HS-5 (cell line): ENCODE data around the gene SLC35B1.
"Not testable (repeated sequence)": the region's sequence is repeated elsewhere in the genome, so short reads cannot be mapped to it uniquely, and the experiment has no call there.

Experiments
- DNase-seq: peaks from one replicate; pipeline ENCODE4 v3.0.0-alpha.2; 2012; ENCODE audit warnings: low read depth

SLC35B1 gene

DNA sequence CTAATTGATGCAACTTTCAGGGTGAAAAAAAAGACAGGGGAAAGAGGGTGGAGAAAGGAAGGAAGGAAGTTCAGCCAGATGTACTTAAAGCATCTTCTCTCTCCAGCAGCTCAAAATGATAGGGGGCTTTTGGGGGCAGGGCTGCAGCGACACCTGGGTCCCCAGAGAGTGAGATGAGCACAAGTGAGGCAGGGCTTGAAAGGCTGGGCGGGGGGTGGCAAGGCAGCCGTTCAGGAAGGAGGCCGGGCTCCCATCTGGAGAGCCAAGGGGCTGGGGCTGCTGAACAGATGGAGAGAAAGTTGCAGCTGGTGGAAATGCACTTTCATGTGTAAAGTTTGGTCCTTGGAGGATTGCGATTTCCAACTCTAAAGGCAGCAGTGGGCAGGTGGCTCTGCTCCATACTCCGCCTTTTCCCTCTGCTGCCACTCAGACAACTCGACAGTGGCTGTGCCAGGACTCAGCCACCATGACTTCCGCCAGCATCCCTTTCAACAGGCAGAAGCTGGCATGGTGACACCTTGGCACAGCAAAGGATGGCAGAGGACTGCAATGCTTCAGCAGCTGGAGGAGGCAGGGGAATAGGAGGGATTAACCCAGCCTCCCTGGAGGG is 7.7 kb downstream of the SLC35B1 start:
- DNase-seq = no peak

DNA sequence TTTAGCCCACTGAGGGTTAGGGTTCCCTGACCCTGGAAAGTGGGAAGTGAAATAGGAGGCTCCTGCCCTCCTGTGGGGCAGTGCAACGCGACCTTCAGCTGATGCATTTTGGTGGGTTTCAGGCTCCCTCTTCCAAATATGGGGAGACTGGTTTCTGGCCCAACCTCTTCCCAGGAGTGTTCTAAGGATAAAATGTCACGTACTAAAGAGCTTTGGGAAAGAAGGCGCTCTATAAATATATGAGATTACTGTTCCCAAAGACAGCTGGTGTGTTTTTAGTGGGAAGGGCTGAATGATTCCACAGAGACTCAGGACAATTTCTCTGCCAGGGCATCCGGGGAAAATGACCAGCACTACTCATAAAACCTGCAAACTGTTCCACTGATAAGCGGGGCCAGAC is 9.8 kb downstream of the SLC35B1 start:
- no peak for DNase-seq

DNA sequence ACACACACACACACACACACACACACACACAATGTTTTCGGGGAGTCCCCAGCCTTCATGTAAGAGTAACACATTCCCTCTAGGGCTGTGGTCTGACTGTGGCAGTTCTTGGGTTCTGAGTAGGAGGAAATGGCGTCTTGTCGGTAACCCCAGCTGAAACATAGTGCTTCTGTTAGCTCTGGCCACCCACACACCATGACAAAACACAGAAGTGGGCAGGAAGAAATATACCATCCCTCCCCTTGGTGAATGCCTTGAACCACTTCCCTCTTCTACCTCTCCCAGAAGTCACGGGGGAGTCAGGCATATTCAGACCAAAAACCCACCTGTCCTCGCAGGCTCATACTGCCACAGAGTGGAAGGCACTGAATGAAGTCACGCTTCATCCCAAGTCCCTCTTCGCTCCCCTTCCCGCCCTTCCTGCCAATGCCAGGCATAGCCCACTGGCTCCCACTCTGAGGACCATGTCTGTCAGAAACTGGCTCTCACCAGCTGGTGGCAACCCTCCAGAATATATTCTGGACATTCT is 11.5 kb downstream of the SLC35B1 start:
- no peak for DNase-seq

DNA sequence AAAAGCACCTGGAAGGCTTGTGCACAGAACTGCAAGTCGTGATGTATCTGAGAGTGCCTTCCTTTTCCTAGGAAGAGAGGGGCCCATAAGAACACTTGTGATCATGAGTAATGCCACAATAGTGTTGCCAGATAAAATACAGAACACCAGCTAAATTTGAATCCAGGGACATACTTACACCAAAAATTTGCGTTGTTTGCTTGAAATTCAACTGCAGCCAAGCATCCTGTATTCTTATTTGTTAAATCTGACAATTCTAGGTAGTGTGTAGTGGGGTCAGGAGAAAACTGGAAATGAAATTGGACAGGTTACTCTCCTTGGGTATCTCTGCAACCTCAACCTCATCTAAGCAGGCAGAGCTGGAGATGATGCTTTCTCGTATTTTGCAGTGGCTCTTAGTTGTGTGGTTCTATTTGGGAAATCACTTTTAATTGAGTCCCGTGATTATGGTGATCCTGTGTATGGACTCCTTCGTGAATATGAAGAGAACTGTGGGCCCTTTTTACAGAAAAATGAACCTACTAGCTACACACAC is 12.0 kb downstream of the SLC35B1 start:
- no peak for DNase-seq

DNA sequence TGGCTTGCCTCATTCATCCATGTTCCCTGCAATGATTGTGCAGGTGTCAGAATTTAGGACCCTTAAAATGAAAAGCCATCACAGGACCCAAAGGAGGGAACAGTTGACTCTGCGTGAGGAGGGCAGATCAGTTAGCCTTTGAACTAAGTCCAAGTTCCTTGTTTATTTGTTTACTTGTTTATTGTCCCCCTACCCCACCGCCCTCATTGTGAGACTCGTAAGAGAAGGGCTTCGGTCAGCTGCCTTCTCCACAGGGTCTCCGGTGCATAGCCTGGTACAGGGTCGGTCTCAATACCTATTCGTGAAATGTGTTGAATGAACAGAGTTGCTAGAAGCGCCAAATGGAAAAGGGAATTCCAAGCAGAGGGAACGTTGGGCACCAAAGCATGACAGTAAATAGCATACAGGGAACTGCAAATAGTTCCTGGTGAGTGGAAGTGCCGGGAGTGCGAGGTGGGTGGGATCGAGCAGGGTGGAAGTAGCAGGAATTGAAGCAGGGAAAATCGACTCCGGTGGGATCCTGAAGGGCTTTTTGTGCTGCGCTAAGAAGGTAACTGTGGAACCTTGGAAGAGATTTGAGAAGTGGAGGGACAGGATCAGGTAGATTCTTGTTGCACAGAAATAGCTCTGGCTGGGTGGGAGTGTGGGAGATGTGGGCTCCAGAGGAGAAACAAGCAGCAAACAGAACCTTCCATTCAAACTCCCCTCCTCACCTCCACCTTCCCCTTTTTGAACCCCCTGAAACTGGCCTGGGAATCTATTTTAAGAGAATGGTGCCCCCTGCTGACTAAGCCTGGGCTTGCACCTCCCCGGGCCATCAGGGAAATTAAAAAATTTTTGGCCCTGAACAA is 12.7 kb downstream of the SLC35B1 start:
- DNase-seq = no peak

DNA sequence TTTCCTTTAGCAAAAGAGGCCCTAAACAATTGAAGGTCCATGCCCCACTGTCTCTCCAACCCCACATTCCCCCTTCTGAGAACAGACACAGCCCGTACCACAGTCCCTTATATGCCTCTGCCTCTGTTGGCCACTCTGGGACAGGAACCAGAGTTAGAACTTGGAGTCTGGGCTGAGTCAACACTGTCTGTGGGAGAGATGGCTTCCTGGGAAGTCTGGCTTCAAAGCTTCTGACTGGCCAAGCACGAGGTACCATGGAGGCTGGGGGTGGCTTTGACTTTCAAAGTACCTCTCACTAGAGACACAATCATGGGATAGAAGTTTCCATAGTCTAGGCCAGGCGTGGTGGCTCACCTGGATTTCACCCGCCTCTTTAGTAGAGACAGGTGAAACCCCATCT is 15.0 kb downstream of the SLC35B1 start:
- DNase-seq = no peak

DNA sequence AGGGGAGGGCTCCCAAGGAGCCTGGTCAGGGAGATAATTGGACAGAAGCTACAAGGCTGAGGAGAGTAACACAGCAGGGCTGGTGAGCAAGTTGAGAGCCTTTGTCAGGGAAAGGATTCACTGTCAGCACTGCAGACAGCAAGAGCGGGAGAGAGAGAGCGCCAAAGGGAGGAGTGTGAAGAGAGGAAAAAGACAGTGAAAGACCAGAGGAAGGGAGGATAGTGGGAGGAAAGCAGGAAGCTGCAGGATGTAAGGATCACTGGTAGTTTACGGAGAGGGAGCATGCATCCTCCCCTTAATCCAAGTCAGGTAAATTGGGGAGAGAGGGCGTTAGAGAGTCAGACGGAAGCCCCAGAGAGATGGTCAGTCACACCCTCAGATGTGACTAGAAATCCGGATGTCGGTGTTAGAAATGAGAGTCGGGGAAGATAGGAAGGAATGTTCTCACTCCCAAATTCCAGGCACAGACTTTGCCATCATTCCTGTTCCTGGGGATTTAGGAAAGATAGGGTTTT is 16.0 kb downstream of the SLC35B1 start:
- DNase-seq = no peak

DNA sequence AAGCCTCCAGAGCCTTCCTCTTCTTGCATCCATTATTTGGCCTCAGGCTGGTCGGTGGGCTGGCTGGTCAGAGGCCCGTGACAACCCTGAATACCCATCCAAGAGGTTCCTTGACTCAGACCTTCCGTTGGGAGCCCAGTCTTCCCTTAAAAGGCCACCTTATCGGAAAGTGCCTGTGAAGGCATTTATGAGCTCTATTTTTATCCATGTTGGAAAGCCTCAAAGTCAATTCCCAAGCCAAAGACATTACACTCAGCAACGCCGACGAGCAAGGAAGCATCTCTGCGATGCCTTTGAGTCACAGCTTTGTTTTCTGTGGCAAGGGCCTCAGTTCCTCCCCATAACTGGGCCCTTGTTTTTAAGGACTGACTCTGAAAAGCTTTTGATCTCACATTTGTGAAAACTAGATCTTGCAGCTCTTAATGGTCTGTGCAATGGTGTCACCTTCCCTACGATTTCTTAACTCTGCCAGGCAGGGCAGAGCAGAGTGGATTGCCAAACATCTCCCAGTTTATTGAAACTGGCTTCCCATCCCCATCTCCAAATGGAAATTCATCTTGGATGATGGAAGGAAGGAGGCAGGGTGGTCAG is 16.6 kb downstream of the SLC35B1 start:
- no peak for DNase-seq

DNA sequence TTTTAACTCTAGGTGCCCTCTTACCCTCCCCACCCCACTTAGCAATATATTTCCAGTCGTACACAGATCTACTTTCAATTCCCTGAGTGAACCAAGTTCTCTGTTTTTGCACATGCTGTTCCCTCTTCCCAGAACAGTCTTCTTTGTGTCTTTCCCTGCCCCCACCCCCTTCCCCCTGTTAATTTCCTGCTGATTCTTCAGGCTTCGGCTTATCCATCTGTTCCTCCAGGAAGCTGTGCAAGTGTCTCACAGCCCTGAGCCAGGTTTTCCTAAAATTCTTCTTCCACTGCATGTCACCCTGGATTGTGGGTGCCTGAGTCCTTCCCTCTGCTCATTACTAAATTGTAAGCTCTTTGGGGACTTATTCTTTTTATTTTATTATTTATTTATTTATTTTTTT is 17.5 kb downstream of the SLC35B1 start:
- no peak for DNase-seq

DNA sequence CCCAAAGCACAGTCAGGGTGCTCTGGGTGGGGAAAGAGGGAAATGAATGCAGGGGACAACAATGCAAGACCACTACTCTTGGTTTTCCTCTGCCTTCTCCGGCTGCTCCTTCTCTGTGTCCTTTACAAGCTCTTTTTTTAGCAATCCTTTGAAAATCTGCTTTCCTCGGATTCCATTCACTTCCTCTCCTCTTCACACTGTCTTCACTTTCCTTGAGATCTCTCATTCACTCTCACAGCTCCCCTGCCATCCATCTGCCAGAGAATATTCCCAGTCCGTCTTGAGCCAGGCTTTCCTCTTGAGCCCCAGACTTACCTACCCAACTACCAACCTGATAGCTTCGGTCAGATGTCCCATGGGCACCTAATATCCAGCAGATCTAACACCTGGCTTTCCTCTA is 18.9 kb downstream of the SLC35B1 start:
- no peak for DNase-seq

DNA sequence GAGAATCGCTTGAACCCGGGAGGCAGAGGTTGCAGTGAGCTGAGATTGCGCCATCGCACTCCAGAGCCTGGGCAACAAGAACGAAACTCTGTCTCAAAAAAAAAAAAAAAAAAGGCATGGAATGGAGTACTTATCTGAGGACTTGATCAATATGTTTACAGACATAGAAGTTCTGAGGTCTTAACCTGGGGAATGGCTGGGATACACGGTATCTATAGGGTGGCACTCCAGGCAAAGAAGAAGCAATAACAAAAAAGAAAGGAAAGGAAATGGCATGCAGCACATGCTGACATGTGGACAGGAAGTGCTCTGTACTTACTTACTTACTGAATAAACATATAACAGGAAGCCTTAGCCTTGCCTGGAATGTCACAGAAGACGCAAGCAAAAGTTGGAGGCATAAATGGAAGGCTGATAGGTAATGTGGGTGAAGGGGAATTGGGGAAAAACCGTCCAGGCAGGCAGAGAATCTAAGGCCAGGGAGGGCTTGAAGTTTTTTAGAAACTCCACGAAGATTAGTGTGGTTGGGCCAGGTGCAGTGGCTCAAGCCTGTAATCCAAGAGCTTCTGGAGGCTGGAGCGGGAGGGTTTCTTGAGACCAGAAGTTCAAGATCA is 19.8 kb downstream of the SLC35B1 start:
- no peak for DNase-seq

DNA sequence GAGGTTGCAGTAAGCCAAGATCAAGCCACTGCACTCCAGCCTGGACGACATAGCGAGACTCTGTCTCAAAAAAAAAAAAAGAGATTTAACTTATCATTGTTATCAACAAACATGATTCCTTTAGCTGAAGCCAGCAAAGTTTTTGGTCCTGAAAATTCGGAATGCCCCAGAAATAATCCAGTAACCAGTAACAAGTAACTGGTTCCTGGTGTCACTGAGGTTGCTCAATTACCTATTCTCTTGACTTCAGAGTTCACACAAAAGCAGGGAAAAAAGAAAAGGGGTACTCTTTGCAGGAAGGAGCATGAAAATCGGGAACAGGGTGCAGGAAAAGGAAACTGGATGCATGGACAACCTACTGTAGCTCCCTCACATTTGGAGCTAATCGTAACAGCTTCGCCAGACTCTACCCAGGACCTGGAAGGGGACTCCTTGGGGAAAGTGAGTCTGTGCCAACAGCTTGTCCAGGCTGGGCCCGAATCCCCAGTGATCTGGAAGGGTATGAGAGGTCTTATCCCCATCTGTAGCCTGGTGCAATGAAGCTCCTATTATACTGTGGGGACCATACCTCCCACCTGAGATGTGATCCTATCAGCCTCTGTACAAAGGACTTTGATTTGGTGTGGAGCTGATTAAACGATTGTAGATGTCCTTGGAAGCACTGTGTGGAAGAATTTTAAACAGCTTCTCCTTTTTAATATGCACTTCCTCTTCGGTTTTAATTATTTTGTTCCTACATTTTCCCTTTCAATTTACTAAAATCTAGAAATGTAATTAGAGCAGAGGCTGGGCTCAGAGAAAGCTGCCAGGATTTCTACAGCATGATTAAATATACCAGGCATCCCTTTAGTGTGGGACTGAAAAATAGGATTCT is 26.4 kb downstream of the SLC35B1 start:
- DNase-seq = no peak

DNA sequence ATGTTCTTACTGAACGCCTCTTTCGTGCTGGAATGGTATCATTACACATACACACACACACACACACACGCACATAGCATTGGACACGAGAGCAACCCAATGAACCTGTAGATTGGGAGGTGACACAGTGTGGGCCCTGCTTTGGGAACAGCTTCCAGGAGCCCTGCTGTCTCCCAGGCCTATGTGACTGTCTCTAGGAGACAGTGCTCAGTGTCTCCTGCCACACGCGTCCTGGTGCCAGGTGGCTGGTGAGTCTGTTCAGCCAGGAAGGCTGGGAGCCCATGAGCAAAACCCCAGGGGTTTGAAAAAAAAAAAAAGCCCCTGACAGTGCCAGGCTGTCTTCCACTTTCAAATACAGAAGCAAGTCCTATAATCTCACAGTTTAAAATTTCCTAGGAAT is 27.4 kb downstream of the SLC35B1 start:
- no peak for DNase-seq

DNA sequence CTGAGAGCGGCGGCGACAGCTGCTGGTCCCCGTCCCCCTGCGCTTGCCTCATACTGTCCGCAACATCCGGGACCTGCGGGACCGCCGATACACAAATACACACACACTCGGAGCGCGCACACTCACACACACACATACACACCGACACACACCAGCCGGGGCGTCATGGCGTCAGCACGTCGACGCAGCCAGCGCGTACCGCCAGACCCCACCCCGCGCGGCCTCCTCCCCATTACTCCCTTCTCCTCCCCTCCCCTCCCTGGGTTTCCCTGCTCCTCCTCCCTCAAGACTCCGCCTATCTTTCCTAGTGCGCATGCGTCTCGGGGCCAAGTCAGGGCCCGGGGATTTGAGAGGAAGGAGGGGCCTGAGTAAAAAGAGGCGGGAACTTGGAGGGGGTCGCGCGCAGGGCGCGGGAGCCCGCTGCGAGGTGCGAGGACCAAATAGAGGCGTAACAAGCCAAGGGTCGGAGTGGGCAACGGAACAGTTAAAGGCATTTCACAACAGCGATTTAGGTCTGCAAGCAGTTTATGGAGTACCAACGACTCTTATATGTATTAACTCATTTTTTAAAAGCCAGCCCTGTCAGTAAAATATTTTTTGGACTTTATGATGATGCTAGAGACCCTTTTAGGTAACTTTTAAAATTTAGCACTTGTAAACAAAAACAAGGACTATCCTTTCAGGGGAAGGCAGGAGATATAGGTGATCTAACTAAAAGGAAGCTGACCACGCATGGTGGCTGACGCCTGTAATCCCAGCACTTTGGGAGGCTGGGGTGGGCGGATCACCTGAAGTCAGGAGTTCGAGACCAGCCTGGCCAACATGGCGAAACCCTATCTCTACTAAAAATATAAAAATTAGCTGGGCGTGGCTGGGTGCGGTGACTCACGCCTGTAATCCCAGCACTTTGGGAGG is 29.6 kb downstream of the SLC35B1 start, which contains the start of gene SPOP:
Gene SPOP (minus strand): TSS at position 165 of the 915 bp plus-strand sequence. CDS start 55,287 bp downstream, outside the sequence.
- peak; percentile 94 for DNase-seq

DNA sequence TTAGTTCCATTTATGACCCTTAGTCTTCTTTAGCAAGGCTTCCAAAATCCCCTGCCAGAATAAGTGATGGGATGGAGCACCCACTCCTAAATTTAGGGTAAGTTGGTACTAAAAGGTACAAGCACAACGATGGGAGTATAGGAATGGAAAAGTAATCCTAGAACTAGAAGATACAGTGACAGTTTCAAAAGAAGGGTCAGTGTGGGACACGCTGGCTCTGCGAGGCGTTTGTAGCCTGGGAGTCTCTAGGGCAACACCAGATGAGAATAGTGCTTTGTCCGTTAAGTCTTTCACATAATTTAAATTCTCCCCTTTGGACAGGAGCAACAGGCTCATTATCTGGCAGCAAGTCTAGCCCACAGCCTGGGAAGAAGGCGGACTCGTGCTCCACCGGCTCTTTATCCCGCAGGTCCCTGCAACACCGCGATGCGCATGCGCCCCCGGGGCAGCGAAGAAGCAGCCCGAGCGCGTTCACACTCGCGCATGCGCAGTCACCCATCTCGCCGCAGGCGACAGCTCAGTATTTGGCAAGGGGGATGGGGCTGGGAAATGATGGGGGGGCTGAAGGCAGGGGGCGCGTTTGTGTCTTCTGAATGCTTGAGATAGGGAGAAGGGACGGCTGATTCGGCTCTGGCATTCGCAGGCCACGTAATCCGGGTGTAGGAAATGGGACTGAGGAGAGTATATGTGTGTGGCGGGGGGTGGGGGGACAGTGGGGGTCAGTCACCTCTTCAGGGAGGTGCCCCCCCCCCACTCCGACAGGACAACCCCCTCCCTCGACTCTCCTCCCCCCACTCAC is 30.4 kb downstream of the SLC35B1 start:
- peak; percentile 73 for DNase-seq

DNA sequence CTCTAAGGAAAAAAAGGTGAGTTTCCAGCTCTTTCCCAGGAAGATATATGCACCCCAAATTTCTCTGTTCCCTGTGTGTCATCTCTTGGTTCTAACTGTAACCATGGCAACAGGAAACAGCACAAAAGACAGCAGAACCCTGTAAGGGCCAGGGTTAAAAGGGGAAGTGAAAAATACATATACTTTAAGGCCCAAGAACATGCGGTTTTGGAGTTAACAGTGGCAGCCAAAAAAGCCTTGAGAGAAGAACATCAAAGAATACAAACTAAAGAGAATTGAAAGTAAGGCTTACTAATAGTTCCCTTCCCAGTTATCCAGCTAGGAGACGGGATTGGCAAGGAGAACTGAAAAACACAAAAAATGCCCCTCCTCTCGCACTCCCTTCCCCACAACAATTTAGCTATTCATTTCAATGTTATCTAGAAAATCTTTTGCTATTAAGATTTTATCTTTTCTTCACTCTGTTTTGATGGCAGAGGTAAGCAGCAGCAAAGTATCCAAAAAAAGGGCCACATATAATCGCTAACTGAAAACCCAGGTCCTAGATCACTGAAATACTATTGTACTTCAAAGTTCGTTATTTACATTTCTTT is 31.4 kb downstream of the SLC35B1 start:
- no peak for DNase-seq

DNA sequence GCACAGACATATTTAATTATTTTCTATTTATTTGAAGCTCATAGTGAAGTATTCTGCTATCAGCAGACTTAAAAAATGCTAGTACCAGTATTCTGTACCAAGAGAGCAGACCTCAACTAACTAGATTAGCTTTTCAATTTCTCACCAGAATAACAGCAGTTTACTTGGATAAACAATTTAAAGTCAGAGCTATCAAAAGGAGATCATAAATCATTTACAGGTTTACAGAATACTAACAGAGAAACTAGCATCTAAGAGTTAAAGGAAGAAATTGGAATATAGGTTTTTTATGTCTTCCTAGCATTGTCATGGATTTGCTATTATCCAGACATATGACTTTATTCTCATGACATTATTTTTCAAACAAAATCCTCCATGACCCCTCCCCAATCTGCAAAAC is 33.3 kb downstream of the SLC35B1 start:
- no peak for DNase-seq

DNA sequence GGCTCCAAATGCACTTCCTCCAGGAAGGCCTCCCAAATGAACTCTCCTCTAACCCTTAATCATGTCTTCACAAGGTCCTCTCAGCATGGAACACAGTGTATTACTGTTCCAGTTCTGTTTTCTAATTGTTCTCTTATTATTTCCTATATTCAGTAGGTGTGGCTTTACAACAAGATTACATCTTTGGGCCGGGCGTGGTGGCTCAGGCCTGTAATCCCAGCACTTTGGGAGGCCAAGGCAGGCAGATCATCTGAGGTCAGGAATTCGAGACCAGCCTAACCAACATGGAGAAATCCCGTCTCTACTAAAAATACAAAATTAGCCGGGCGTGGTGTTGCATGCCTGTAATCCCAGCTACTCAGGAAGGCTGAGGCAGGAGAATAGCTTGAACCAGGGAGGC is 34.1 kb downstream of the SLC35B1 start:
- not testable (repeated sequence) for DNase-seq

DNA sequence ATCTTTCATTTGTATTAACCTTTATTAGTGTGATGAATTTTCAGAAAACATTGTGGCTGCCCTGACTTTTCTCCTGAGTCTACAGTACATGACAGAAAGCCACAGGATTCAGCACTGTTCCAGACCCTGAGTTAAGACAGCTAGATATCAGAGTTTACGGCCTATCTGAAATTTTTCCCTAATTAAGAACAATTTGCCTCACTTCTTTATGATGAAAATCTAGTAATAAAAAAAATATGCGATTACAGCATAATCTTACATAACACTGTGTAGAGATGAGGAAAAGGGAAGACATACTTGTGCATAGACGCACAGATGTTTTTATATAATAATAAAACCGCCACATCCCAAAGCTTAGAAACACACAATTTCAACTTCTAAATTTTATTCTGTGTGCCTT is 37.1 kb downstream of the SLC35B1 start:
- DNase-seq = no peak
